ENCODE data around the gene SAMD4A. TPM values are rescaled to one million over a fixed set of nuclear protein-coding genes. Genes with fewer than 3 reads are reported as not detected.

Gene SAMD4A
- total and polyA plus RNA-seq, 2 experiments from 2014 or later = 7.2 to 33.0 TPM

DNA sequence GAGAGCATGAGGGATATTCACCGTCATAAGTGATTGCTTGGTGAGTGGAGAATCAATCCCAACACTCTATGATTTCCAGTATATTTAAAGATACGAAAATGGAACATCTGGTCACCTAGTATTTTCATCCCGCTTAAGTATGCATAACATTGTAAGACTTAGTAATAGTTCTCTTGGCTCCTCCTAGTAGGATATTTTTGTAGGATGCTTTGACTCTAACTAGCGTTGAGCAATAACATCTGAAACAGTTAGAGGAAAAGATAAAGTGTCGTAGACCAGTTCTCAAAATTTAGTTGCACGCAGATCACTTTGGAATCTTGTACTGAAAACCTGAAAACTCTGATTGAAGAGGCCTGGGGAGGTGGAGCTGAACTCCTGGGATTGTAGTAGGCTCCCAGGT lies 7.6 kb downstream of the SAMD4A start:
- no peak overlapping the region for H2AFZ ChIP-seq
- peaks cover 23% of the 10 kb centered on the region for H3K36me3 ChIP-seq (ENCODE audit: low read depth)
- no peaks in the 10 kb centered on the region for H3K27me3 ChIP-seq (replicated peaks; ENCODE audit: insufficient read depth)
- TF ChIP-seq EZH2phosphoT487 (IDR thresholded peaks at IDR 0.05; ENCODE audit: insufficient read depth, low read depth) (no peak), EZH2 (IDR thresholded peaks at IDR 0.05; ENCODE audit: insufficient read depth, poor library complexity, severe bottlenecking) (no peak)
- WGBS, 2 experiments (ENCODE audit: low coverage in 1 of 2, low lambda C conversion rate in 2 of 2, missing lambda C conversion rate in 2 of 2) = 35 to 40% methylated on average over 6 of the region's 6 CpGs
- no peaks in the 10 kb centered on the region for H3K9me2 ChIP-seq (ENCODE audit: insufficient read depth)
- no peak overlapping the region for H3K4me3 ChIP-seq
- 0 out of 2 replicates have a peak overlapping the region, but pooled peaks have one; percentile 12 for H3K9ac ChIP-seq
- 0 out of 2 replicates have a peak, but pooled peaks cover 15% of the 10 kb centered on the region for H4K20me1 ChIP-seq (ENCODE audit: insufficient read depth)
- peaks cover 39% of the 10 kb centered on the region for H3F3A ChIP-seq (ENCODE audit: insufficient read depth)
- no peaks in the 10 kb centered on the region for H3K9me3 ChIP-seq (ENCODE audit: low read depth)
- peak overlapping the region; percentile 50 for H3K4me2 ChIP-seq (ENCODE audit: unreplicated experiment)
- DNase-seq = peak; percentile 70
- peaks cover 44% of the 10 kb centered on the region for H3K4me1 ChIP-seq (ENCODE audit: insufficient read depth)
- peaks cover 97% of the 10 kb centered on the region for H3K79me2 ChIP-seq (ENCODE audit: insufficient read depth)
- peak overlapping the region; percentile 39; the same call in 1 of the 2 replicates for H3K27ac ChIP-seq
- in situ Hi-C loops (cut with MboI) = loop anchor here (25.0 kb wide), 1 partner anchor 413 kb away; no protein-coding TSS in a partner anchor

- TF ChIP-seq EZH2phosphoT487 (IDR thresholded peaks at IDR 0.05; ENCODE audit: insufficient read depth, low read depth) (no peak), EZH2 (IDR thresholded peaks at IDR 0.05; ENCODE audit: insufficient read depth, poor library complexity, severe bottlenecking) (no peak)
- in situ Hi-C loops (cut with MboI) = no loop called here
- H4K20me1 ChIP-seq (ENCODE audit: insufficient read depth) = peaks cover 30% of the 10 kb centered on the region; the same call in 1 of the 2 replicates
These were observed 10.6 kb downstream of the SAMD4A start for GRCh38 chr14:54577494-54577893.

GRCh38 chr14:54577977-54578376 lies 11.0 kb downstream of the SAMD4A start:
- peaks cover 30% of the 10 kb centered on the region; the same call in 1 of the 2 replicates for H4K20me1 ChIP-seq (ENCODE audit: insufficient read depth)
- DNase-seq = no peak
- no peak overlapping the region for H2AFZ ChIP-seq
- H3K9ac ChIP-seq = no peak overlapping the region
- no peaks in the 10 kb centered on the region for H3K27me3 ChIP-seq (replicated peaks; ENCODE audit: insufficient read depth)
- no peak overlapping the region for H3K4me2 ChIP-seq (ENCODE audit: unreplicated experiment)
- peaks cover 14% of the 10 kb centered on the region for H3F3A ChIP-seq (ENCODE audit: insufficient read depth)
- 79 to 81% methylated on average over 3 of the region's 3 CpGs for WGBS, 2 experiments (ENCODE audit: low coverage in 1 of 2, low lambda C conversion rate in 2 of 2, missing lambda C conversion rate in 2 of 2)
- no peak for TF ChIP-seq EZH2phosphoT487 (IDR thresholded peaks at IDR 0.05; ENCODE audit: insufficient read depth, low read depth)
- no peak for TF ChIP-seq EZH2 (IDR thresholded peaks at IDR 0.05; ENCODE audit: insufficient read depth, poor library complexity, severe bottlenecking)
- H3K36me3 ChIP-seq (ENCODE audit: low read depth) = peaks cover 12% of the 10 kb centered on the region
- no peaks in the 10 kb centered on the region for H3K9me2 ChIP-seq (ENCODE audit: insufficient read depth)
- no peak overlapping the region for H3K4me3 ChIP-seq
- H3K9me3 ChIP-seq (ENCODE audit: low read depth) = no peaks in the 10 kb centered on the region
- peaks cover 20% of the 10 kb centered on the region for H3K4me1 ChIP-seq (ENCODE audit: insufficient read depth)
- H3K79me2 ChIP-seq (ENCODE audit: insufficient read depth) = peaks cover 100% of the 10 kb centered on the region
- no peak overlapping the region for H3K27ac ChIP-seq
- in situ Hi-C loops (cut with MboI) = no loop called here

More at GRCh38 chr14:54577494-54577893, 10.6 kb downstream of the SAMD4A start:
- Histone ChIP-seq H3K4me3 (no peak overlapping the region), H3K9me2 (ENCODE audit: insufficient read depth) (no peaks in the 10 kb centered on the region), H3K4me1 (ENCODE audit: insufficient read depth) (peaks cover 20% of the 10 kb centered on the region), H2AFZ (no peak overlapping the region), H3F3A (ENCODE audit: insufficient read depth) (peaks cover 14% of the 10 kb centered on the region), H3K27me3 (replicated peaks; ENCODE audit: insufficient read depth) (no peaks in the 10 kb centered on the region), H3K27ac (no peak overlapping the region), H3K9ac (no peak overlapping the region), H3K36me3 (ENCODE audit: low read depth) (peaks cover 17% of the 10 kb centered on the region), H3K4me2 (ENCODE audit: unreplicated experiment) (no peak overlapping the region), H3K9me3 (ENCODE audit: low read depth) (no peaks in the 10 kb centered on the region), H3K79me2 (ENCODE audit: insufficient read depth) (peaks cover 100% of the 10 kb centered on the region)
- no peak for DNase-seq
- 96% methylated on average over 6 of the region's 6 CpGs for WGBS, 2 experiments (ENCODE audit: low coverage in 1 of 2, low lambda C conversion rate in 2 of 2, missing lambda C conversion rate in 2 of 2)

DNA sequence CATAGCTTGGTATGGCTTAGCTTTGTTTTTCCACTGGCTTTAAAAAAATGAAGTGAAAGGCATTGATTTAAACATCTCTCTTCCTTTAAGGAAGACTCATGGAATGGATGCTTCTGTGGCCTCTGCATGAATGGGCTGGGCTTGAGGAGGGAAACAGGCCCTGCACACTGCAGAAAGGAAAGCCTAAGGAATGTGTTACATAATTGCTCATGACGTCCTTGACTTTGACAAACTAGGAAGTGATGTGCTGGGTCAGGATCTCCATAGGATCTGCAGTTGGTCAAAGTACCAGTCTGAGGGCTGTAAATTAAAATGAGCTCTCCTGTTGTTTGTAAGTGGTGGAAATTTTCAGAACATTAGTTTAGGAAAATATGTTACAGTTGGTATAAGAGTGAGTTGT lies 12.7 kb downstream of the SAMD4A start:
- peaks cover 13% of the 10 kb centered on the region for H3K4me1 ChIP-seq (ENCODE audit: insufficient read depth)
- peaks cover 3% of the 10 kb centered on the region for H3K36me3 ChIP-seq (ENCODE audit: low read depth)
- no peaks in the 10 kb centered on the region for H3K9me2 ChIP-seq (ENCODE audit: insufficient read depth)
- in situ Hi-C loops (cut with MboI) = no loop called here
- peak; percentile 56 for DNase-seq
- no peak overlapping the region for H3K27ac ChIP-seq
- H4K20me1 ChIP-seq (ENCODE audit: insufficient read depth) = peaks cover 30% of the 10 kb centered on the region; the same call in 1 of the 2 replicates
- no peak overlapping the region for H3K4me3 ChIP-seq
- H3K9ac ChIP-seq = no peak overlapping the region
- TF ChIP-seq EZH2phosphoT487 (IDR thresholded peaks at IDR 0.05; ENCODE audit: insufficient read depth, low read depth) = no peak
- no peak for TF ChIP-seq EZH2 (IDR thresholded peaks at IDR 0.05; ENCODE audit: insufficient read depth, poor library complexity, severe bottlenecking)
- H3K79me2 ChIP-seq (ENCODE audit: insufficient read depth) = peaks cover 100% of the 10 kb centered on the region
- WGBS, 2 experiments (ENCODE audit: low coverage in 1 of 2, low lambda C conversion rate in 2 of 2, missing lambda C conversion rate in 2 of 2) = 28 to 35% methylated on average over 1 of the region's 1 CpG
- H3K4me2 ChIP-seq (ENCODE audit: unreplicated experiment) = no peak overlapping the region
- no peaks in the 10 kb centered on the region for H3K9me3 ChIP-seq (ENCODE audit: low read depth)
- H3F3A ChIP-seq (ENCODE audit: insufficient read depth) = peaks cover 13% of the 10 kb centered on the region
- H2AFZ ChIP-seq = no peak overlapping the region
- H3K27me3 ChIP-seq (replicated peaks; ENCODE audit: insufficient read depth) = no peaks in the 10 kb centered on the region
